Stimulated activated CD4-positive, alpha-beta T cell treated with anti-CD3 and anti-CD28 coated beads, Interleukin-4, amount 100 ng/mL, for 4 hours (primary cell): ENCODE measurements around the gene TRABD.

Source experiments
- DNase-seq, 2 experiments: peaks; one replicate each; pipeline ENCODE4 v3.0.0-alpha.2; 2020

Gene TRABD

GRCh38 chr22:50220603-50221409, 35.1 kb downstream of the TRABD start:
- DNase-seq = no peak

GRCh38 chr22:50221410-50222300, 35.9 kb downstream of the TRABD start:
- DNase-seq = no peak

- DNase-seq = no peak
Measured at GRCh38 chr22:50222508-50222907, 36.8 kb downstream of the TRABD start.

- DNase-seq = no peak
Measured at GRCh38 chr22:50224071-50224470, 38.4 kb downstream of the TRABD start.

- DNase-seq = no peak
Measured at GRCh38 chr22:50225200-50225969, 39.7 kb downstream of the TRABD start.

- DNase-seq = no peak
Measured at GRCh38 chr22:50226063-50226874, 40.6 kb downstream of the TRABD start.

- no peak for DNase-seq
Measured at GRCh38 chr22:50226875-50227165, 41.1 kb downstream of the TRABD start.

GRCh38 chr22:50227579-50228215, 42.0 kb downstream of the TRABD start:
- DNase-seq = no peak

- no peak for DNase-seq
Measured at GRCh38 chr22:50228366-50228765, 42.7 kb downstream of the TRABD start.

GRCh38 chr22:50229370-50229769, 43.7 kb downstream of the TRABD start:
- DNase-seq = no peak

GRCh38 chr22:50232481-50233151, 46.9 kb downstream of the TRABD start:
- DNase-seq = no peak

GRCh38 chr22:50233223-50233622, 47.5 kb downstream of the TRABD start:
- no peak for DNase-seq

- no peak for DNase-seq
Measured at GRCh38 chr22:50236731-50237409, 51.2 kb downstream of the TRABD start.

GRCh38 chr22:50238755-50239154, 53.0 kb downstream of the TRABD start:
- DNase-seq = no peak

- no peak for DNase-seq
Measured at GRCh38 chr22:50242406-50242949, 56.8 kb downstream of the TRABD start.

- DNase-seq = no peak
Measured at GRCh38 chr22:50243685-50244419, 58.1 kb downstream of the TRABD start.

- DNase-seq = peak; percentile 92 to 95
Measured at GRCh38 chr22:50244420-50245213, 58.9 kb downstream of the TRABD start, which contains the start of gene TUBGCP6. Gene TUBGCP6 (minus strand): TSS chr22:50245023. CDS start chr22:50244459, 564 bp downstream.

- no peak for DNase-seq
Measured at GRCh38 chr22:50245214-50246072, 59.7 kb downstream of the TRABD start.
